HCT116 (cell line): Measurements from ENCODE around the gene SOBP. TPM values are rescaled to one million over a fixed set of nuclear protein-coding genes. Genes with fewer than 3 reads are reported as not detected.
"Not testable (repeated sequence)": the region's sequence is repeated elsewhere in the genome, so short reads cannot be mapped to it uniquely, and the experiment has no call there.

ENCODE experiments used
- ATAC-seq: fragments of 200-7000 bp; cut with Tn5 transposase; 2 replicates; pipeline ENCODE4 v1.9.1; 2020; ENCODE audit warnings: mild to moderate bottlenecking, moderate library complexity
- BruUV-seq: library from RNA; stranded (reverse); fragments of 400-500 nt; replicated peaks from 2 replicates; lab custom pipeline; 2021; lab: Mats Ljungman, UMichigan
- CTCF ChIA-PET: fragments of 300-600 bp; sonication (Branson Sonifier 250); formaldehyde crosslinking; loops from one replicate; lab custom pipeline; 2021; ENCODE audit warnings: antibody characterized with exemption; lab: Charles Lee
- POLR2A ChIA-PET: fragments of 300-600, 350-600 bp; sonication (Branson Sonifier 250); formaldehyde crosslinking; loops from one replicate; lab custom pipeline; 2021; ENCODE audit warnings: antibody characterized with exemption; lab: Charles Lee
- RAD21 ChIA-PET, 2 experiments: fragments of 300-600 bp; sonication (Branson Sonifier 250); formaldehyde crosslinking; loops; one replicate each; lab custom pipeline; 2023; ENCODE audit warnings: low total read pairs in 2 of 2; ENCODE audit not compliant: uncharacterized antibody in 2 of 2, unreplicated experiment in 2 of 2, low non-redundant PET in 1 of 2; lab: Charles Lee
- DNase-seq: peaks from one replicate; pipeline ENCODE4 v3.0.0-alpha.2; 2010; ENCODE audit warnings: low read depth, low spot score
- H2AFZ ChIP-seq: fragments of 200-600 bp; shearing (Covaris generic), sonication (generic); 2 replicates; pipeline ENCODE4 v1.6.1; 2017; ENCODE audit warnings: low read depth, mixed run types, mixed read lengths, antibody characterized with exemption, low read length; ENCODE audit not compliant: poor library complexity, severe bottlenecking
- H3K27ac ChIP-seq: 2 replicates; pipeline ENCODE4 v1.5.1; 2012; ENCODE audit warnings: low read depth, low read length
- H3K27me3 ChIP-seq: fragments of 200-600 bp; sonication (generic); 2 replicates; pipeline ENCODE4 v1.6.1; 2016; ENCODE audit warnings: mixed run types, low read length, mixed read lengths; ENCODE audit not compliant: insufficient read depth
- H3K36me3 ChIP-seq, 2 experiments: fragments of 200-500 bp in 1 of 2; fragments of 200-600 bp in 1 of 2; sonication (Bioruptor generic) in 1 of 2; sonication (generic) in 1 of 2; 2 replicates each; pipeline versions ENCODE4 v1.5.1 to v1.6.1; 2014 to 2016; ENCODE audit warnings: low read length in 2 of 2, inconsistent platforms in 1 of 2, mixed read lengths in 1 of 2, mixed run types in 1 of 2; ENCODE audit not compliant: insufficient read depth in 2 of 2, control insufficient read depth in 1 of 2
- H3K4me1 ChIP-seq, 2 experiments: fragments of 200-600 bp in 1 of 2; sonication (generic) in 1 of 2; 2 replicates each; pipeline versions ENCODE4 v1.5.1 to v1.6.1; 2012 to 2017; ENCODE audit warnings: low read length in 2 of 2, inconsistent platforms in 1 of 2, mild to moderate bottlenecking in 1 of 2, mixed read lengths in 1 of 2, mixed run types in 1 of 2, moderate library complexity in 1 of 2; ENCODE audit not compliant: insufficient read depth in 2 of 2, control insufficient read depth in 1 of 2
- H3K4me2 ChIP-seq: fragments of 200-600 bp; sonication (generic); 2 replicates; pipeline ENCODE4 v1.6.1; 2017; ENCODE audit warnings: mixed run types, low read length, mixed read lengths
- H3K4me3 ChIP-seq, 2 experiments: fragments of 200-600 bp in 1 of 2; sonication (generic) in 1 of 2; replicated peaks in 1 of 2; 2 replicates each; pipeline ENCODE4 v1.5.1; 2011 to 2016; ENCODE audit warnings: low read length in 2 of 2, control low read depth in 1 of 2, low read depth in 1 of 2, mild to moderate bottlenecking in 1 of 2, mixed read lengths in 1 of 2, mixed run types in 1 of 2
- H3K79me2 ChIP-seq: fragments of 200-600 bp; sonication (generic); 2 replicates; pipeline ENCODE4 v1.6.1; 2017; ENCODE audit warnings: mild to moderate bottlenecking, mixed run types, low read length, moderate library complexity, mixed read lengths; ENCODE audit not compliant: insufficient read depth
- H3K9ac ChIP-seq: fragments of 200-600 bp; sonication (generic); 2 replicates; pipeline ENCODE4 v1.6.1; 2016; ENCODE audit warnings: low read length, mixed read lengths
- H3K9me2 ChIP-seq: fragments of 200-600 bp; sonication (generic), shearing (Covaris generic); 2 replicates; pipeline ENCODE4 v1.6.1; 2017; ENCODE audit warnings: mixed run types, mild to moderate bottlenecking, moderate library complexity; ENCODE audit not compliant: insufficient read depth
- H3K9me3 ChIP-seq, 2 experiments: fragments of 200-500 bp in 1 of 2; fragments of 200-600 bp in 1 of 2; sonication (Bioruptor generic) in 1 of 2; sonication (generic) in 1 of 2; 2 replicates each; pipeline ENCODE4 v1.6.1; 2014 to 2017; ENCODE audit warnings: low read length in 2 of 2, mixed read lengths in 2 of 2, inconsistent platforms in 1 of 2, low read depth in 1 of 2, mild to moderate bottlenecking in 1 of 2, mixed run types in 1 of 2, moderate library complexity in 1 of 2; ENCODE audit not compliant: control insufficient read depth in 1 of 2, insufficient read depth in 1 of 2
- H4K20me1 ChIP-seq: fragments of 200-600 bp; sonication (generic), shearing (Covaris generic); 2 replicates; pipeline ENCODE4 v1.6.1; 2017; ENCODE audit warnings: mixed run types, mild to moderate bottlenecking, moderate library complexity; ENCODE audit not compliant: insufficient read depth
- CBX3 ChIP-seq: IDR thresholded peaks from 2 replicates; pipeline ENCODE4 v1.6.1; 2012; ENCODE audit warnings: low read depth
- CEBPB ChIP-seq: IDR thresholded peaks from 2 replicates; pipeline ENCODE4 v1.6.1; 2012; ENCODE audit warnings: low read depth
- CTCF ChIP-seq, 3 experiments: fragments of 200-600 bp in 1 of 3; sonication (generic) in 1 of 3; IDR thresholded peaks in 2 of 3; conservative IDR thresholded peaks in 1 of 3; 2 replicates each; pipeline ENCODE4 v1.5.1; 2012 to 2017; ENCODE audit warnings: low read depth in 2 of 3, low read length in 2 of 3, antibody characterized with exemption in 1 of 3, borderline replicate concordance in 1 of 3, control low read depth in 1 of 3, mild to moderate bottlenecking in 1 of 3, mixed read lengths in 1 of 3, mixed run types in 1 of 3, moderate library complexity in 1 of 3; ENCODE audit not compliant: insufficient read depth in 1 of 3
- ELF1 ChIP-seq: IDR thresholded peaks from 2 replicates; pipeline ENCODE4 v1.6.1; 2012; ENCODE audit warnings: low read depth, borderline replicate concordance
- EZH2 ChIP-seq: fragments of 200-600 bp; sonication (generic); IDR thresholded peaks from 2 replicates; pipeline ENCODE4 v1.6.1; 2017; ENCODE audit warnings: antibody characterized with exemption, mixed run types
- MAX ChIP-seq: IDR thresholded peaks from 2 replicates; pipeline ENCODE4 v1.6.1; 2012
- POLR2A ChIP-seq: IDR thresholded peaks from 2 replicates; pipeline ENCODE4 v1.7.0; 2011; ENCODE audit warnings: borderline replicate concordance; ENCODE audit not compliant: insufficient read depth, insufficient read length; ENCODE audit errors: extremely low read depth
- RAD21 ChIP-seq: IDR thresholded peaks from 2 replicates; pipeline ENCODE4 v1.6.1; 2012; ENCODE audit warnings: low read depth, mild to moderate bottlenecking
- REST ChIP-seq: IDR thresholded peaks from 2 replicates; pipeline ENCODE4 v1.6.1; 2012; ENCODE audit warnings: low read depth
- YY1 ChIP-seq: IDR thresholded peaks from 2 replicates; pipeline ENCODE4 v1.6.1; 2011; ENCODE audit warnings: low read length, low read depth, moderate library complexity, mild to moderate bottlenecking; ENCODE audit not compliant: insufficient replicate concordance; ENCODE audit errors: extremely low read depth
- ZFX ChIP-seq: fragments of 450-650 bp; IDR thresholded peaks from 2 replicates; pipeline ENCODE4 v1.6.1; 2017
- ZNF274 ChIP-seq: fragments of 200-500 bp; sonication (Bioruptor generic); IDR thresholded peaks from 2 replicates; pipeline ENCODE4 v1.6.1; 2014; ENCODE audit warnings: mild to moderate bottlenecking, low read depth, low read length, inconsistent platforms
- intact Hi-C: fragments of 100-400 bp; cut with micrococcal nuclease; formaldehyde crosslinking; loops from 2 replicates; pipeline ENCODE4 v1.10.0; 2022
- total RNA-seq: library from RNA; stranded (reverse); gene quantifications from one replicate; pipeline ENCODE4 v1.2.1, GENCODE V29; 2021; ENCODE audit not compliant: unreplicated experiment

Gene SOBP
- total RNA-seq, 1 experiment from 2014 or later, result 2.6 TPM

GRCh38 chr6:107473660-107474059 lies 16.3 kb upstream of the SOBP start:
- Histone ChIP-seq H4K20me1 (no peaks in the 10 kb centered on the region), H3K4me2 (no peak overlapping the region), H3K9me2 (no peaks in the 10 kb centered on the region), H3K9me3 (no peaks in the 10 kb centered on the region), H3K4me3 (no peak overlapping the region), H3K27ac (no peak overlapping the region), H3K27me3 (no peaks in the 10 kb centered on the region), H2AFZ (no peak overlapping the region), H3K4me1 (no peaks in the 10 kb centered on the region), H3K36me3 (no peaks in the 10 kb centered on the region), H3K79me2 (no peaks in the 10 kb centered on the region), H3K9ac (no peak overlapping the region)
- BruUV-seq, result no TSS peak
- DNase-seq (no peak), ATAC-seq (no peak)
- POLR2A ChIA-PET, result no interaction called here
- RAD21 ChIA-PET, result no interaction called here
- intact Hi-C loops, result no loop called here
- CTCF ChIA-PET, result no interaction called here
- no peak for TF ChIP-seq YY1
- no peak for TF ChIP-seq CTCF (IDR thresholded peaks at IDR 0.05 in 2 of 3, conservative IDR thresholded peaks at IDR 0.05 in 1 of 3; ENCODE audit: borderline replicate concordance in 1 of 3, insufficient read depth in 1 of 3, low read depth in 2 of 3, low read length in 2 of 3)
- no peak for TF ChIP-seq EZH2
- TF ChIP-seq ZFX, result no peak
- no peak for TF ChIP-seq CBX3
- TF ChIP-seq RAD21, result no peak
- no peak for TF ChIP-seq ZNF274
- no peak for TF ChIP-seq CEBPB
- no peak for TF ChIP-seq POLR2A
- TF ChIP-seq ELF1, result no peak
- no peak for TF ChIP-seq REST
- no peak for TF ChIP-seq MAX

GRCh38 chr6:107475360-107475759 lies 14.6 kb upstream of the SOBP start:
- H3K4me1 ChIP-seq, H3K79me2 ChIP-seq, H3K27me3 ChIP-seq, H3K36me3 ChIP-seq, CTCF ChIA-PET, RAD21 ChIA-PET, BruUV-seq, H3K9me2 ChIP-seq, ATAC-seq, H3K27ac ChIP-seq, H2AFZ ChIP-seq, H3K9me3 ChIP-seq, POLR2A ChIA-PET, H3K4me3 ChIP-seq, H3K9ac ChIP-seq, H3K4me2 ChIP-seq, H4K20me1 ChIP-seq, intact Hi-C loops, DNase-seq: not testable (repeated sequence)
